ENCODE results near the gene LRRC37A2.
"Not testable (repeated sequence)": the region's sequence is repeated elsewhere in the genome, so short reads cannot be mapped to it uniquely, and the experiment has no call there.

The LRRC37A2 gene

GRCh38 chr17:46600767-46601166, 88.5 kb downstream of the LRRC37A2 start:
- DNase-seq: not testable (repeated sequence)

- not testable (repeated sequence) for DNase-seq
These were observed 90.9 kb downstream of the LRRC37A2 start for GRCh38 chr17:46603125-46603524.
